ENCODE measurements around the gene VPS8.

DNA sequence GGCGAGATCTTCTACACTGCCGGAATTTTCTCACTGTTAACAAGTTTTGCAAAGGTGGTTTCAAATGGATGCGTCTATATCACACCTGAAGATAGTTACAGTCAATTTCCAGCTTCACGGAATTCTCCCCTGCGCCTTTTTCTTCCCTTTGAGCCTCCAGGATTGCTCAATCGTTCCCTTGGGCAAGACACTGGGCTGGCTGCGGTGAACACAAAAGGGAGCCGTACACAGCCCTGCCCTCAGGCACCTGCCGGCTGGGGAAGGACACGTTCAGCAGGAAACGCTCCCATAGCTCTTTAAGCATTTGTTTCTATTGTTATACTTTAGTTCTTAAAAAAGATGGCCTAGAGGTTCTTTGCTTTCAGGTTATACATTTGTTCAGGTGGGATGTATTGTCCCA, 255.2 kb downstream of the VPS8 start:
- TF ChIP-seq ZNF224 (CRISPR knock-in tag; IDR thresholded peaks at IDR 0.05) (no peak), NFE2L1 (CRISPR knock-in tag; IDR thresholded peaks at IDR 0.05; ENCODE audit: borderline replicate concordance) (no peak), ZNF737 (CRISPR knock-in tag; IDR thresholded peaks at IDR 0.05; ENCODE audit: borderline replicate concordance) (no peak), NFATC3 (CRISPR knock-in tag; IDR thresholded peaks at IDR 0.05) (no peak), RAD21 (CRISPR knock-in tag; IDR thresholded peaks at IDR 0.05) (no peak), ZNF180 (CRISPR knock-in tag; IDR thresholded peaks at IDR 0.05; ENCODE audit: borderline replicate concordance, low read depth) (no peak), MZF1 (CRISPR knock-in tag; IDR thresholded peaks at IDR 0.05; ENCODE audit: borderline replicate concordance) (no peak), ZNF143 (CRISPR knock-in tag; IDR thresholded peaks at IDR 0.05) (no peak), POLR2A (IDR thresholded peaks at IDR 0.05; ENCODE audit: insufficient read depth in 1 of 2, low read depth in 2 of 2, low read length in 2 of 2) (no peak), PHF21A (CRISPR knock-in tag; IDR thresholded peaks at IDR 0.05) (no peak), ELF4 (CRISPR knock-in tag; IDR thresholded peaks at IDR 0.05; ENCODE audit: borderline replicate concordance) (no peak), FOXA1 (IDR thresholded peaks at IDR 0.05) (no peak), FOXA1 (CRISPR knock-in tag; IDR thresholded peaks at IDR 0.05) (no peak), TCF7L2 (IDR thresholded peaks at IDR 0.05; ENCODE audit: low read depth, low read length) (no peak)
- TF ChIP-seq, protein P1, sequence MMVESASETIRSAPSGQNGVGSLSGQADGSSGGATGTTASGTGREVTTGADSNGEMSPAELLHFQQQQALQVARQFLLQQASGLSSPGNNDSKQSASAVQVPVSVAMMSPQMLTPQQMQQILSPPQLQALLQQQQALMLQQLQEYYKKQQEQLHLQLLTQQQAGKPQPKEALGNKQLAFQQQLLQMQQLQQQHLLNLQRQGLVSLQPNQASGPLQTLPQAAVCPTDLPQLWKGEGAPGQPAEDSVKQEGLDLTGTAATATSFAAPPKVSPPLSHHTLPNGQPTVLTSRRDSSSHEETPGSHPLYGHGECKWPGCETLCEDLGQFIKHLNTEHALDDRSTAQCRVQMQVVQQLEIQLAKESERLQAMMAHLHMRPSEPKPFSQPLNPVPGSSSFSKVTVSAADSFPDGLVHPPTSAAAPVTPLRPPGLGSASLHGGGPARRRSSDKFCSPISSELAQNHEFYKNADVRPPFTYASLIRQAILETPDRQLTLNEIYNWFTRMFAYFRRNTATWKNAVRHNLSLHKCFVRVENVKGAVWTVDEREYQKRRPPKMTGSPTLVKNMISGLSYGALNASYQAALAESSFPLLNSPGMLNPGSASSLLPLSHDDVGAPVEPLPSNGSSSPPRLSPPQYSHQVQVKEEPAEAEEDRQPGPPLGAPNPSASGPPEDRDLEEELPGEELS (CRISPR knock-in tag; IDR thresholded peaks at IDR 0.05): no peak

Data from HepG2 (cell line).